GM10248 (cell line): ENCODE measurements around the gene KCTD10.
"Not testable (repeated sequence)": the region's sequence is repeated elsewhere in the genome, so short reads cannot be mapped to it uniquely, and the experiment has no call there.

ENCODE experiments used
- CTCF ChIA-PET: fragments of 300-600 bp; sonication (Branson Sonifier 250); formaldehyde crosslinking; extraction: SDS; loops from one replicate; lab custom pipeline; 2021; ENCODE audit warnings: antibody characterized with exemption; lab: Yijun Ruan, JAX
- POLR2A ChIA-PET: fragments of 350-650 bp; sonication (Branson Sonifier 250); formaldehyde crosslinking; extraction: SDS; loops from one replicate; lab custom pipeline; 2020; ENCODE audit warnings: antibody characterized with exemption; lab: Yijun Ruan, JAX
- DNase-seq: peaks from one replicate; pipeline ENCODE4 v3.0.0; 2012; ENCODE audit errors: extremely low spot score
- CTCF ChIP-seq: IDR thresholded peaks from 2 replicates; pipeline ENCODE4 v1.5.1; 2012; ENCODE audit warnings: mild to moderate bottlenecking, low read depth; ENCODE audit errors: extremely low read depth, missing control alignments, control extremely low read depth

Gene KCTD10

GRCh38 chr12:109444259-109444658, 32.8 kb downstream of the KCTD10 start:
- DNase-seq = no peak
- ChIA-PET CTCF (interaction anchor here (1.1 to 1.8 kb wide), 3 partner anchors 10 to 75 kb away, joined by 3 to 6 read pairs (median 4); no protein-coding TSS in a partner anchor), POLR2A (no interaction called here)
- no peak for TF ChIP-seq CTCF

DNA sequence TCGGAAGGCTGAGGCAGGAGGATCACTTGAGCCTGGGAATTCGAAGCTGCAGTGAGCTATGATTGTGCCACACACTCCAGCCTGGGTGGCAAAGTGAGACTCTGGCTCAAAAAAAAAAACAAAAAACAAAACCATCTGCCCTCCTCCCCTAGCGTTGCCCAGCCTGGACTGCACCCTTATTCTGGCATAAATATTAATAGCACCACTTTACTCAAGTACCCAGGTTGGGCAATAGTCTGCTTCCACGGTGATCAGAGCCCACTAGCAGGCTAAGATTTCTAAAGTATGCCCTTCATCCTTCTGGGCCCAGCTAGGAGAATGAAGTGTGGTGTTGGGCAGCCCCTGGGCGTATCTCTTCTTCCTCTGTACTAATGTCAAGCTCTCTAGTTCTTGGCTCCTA, 33.3 kb downstream of the KCTD10 start:
- no peak for TF ChIP-seq CTCF
- DNase-seq = no peak
- CTCF ChIA-PET = interaction anchor here (0.9 to 2.6 kb wide), 4 partner anchors 9 to 76 kb away, joined by 3 to 10 read pairs (median 6); no protein-coding TSS in a partner anchor
- POLR2A ChIA-PET = no interaction called here

DNA sequence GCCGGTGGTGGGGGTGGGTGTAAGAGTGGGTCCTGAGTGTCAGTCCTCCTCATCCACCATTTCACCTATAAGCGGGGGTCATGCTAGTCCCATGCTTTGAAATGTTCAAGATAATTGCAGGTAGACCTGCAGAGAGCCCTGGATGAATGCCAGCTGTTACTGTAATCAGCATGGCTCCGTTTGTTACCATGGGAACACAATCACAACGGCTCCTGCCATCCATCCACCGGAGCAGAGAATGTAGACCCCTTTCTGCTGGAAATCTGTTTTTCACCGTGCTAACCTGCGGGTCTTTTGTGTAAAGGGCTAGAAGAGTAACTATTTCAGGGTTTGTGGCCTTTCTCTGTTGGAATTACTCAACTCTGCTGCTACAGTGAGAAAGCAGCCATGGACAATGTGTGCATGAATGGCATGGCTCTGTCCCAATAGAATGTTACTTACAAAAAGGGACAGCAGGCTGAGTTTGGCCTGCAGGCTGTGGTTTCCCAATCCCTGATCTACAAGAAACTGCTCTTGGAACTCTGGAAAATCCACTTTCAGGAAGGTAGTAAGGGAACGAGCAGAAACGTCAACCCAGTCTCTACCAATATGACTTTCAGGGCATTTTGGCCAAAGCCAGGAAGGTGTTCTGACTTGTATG, 36.1 kb downstream of the KCTD10 start:
- no peak for TF ChIP-seq CTCF
- CTCF ChIA-PET = interaction anchor here (2.6 kb wide), 1 partner anchor 13 kb away, joined by 10 read pairs; no protein-coding TSS in a partner anchor
- no peak for DNase-seq
- POLR2A ChIA-PET = no interaction called here

DNA sequence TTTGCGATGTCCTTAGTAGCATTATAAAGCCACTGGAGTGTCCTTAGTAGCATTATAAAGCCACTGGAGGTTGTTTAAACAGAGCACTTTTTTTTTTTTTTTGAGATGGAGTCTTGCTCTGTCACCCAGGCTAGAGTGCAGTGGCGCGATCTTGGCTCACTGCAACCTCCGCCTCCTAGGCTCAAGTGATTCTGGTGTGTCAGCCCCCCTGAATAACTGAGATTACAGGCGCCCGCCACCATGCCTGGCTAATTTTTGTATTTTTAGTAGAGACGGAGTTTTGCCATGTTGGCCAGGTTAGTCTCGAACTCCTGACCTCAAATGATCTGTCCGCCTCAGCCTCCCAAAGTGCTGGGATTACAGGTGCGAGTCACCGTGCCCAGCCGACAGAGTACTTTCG, 37.1 kb downstream of the KCTD10 start:
- ChIA-PET CTCF (interaction anchor here (1.3 to 1.4 kb wide), 2 partner anchors 12 to 14 kb away, joined by 3 to 6 read pairs; no protein-coding TSS in a partner anchor), POLR2A (interaction anchor here (0.7 kb wide), 1 partner anchor 45 kb away, joined by 3 read pairs; no protein-coding TSS in a partner anchor)
- not testable (repeated sequence) for DNase-seq

- no peak for TF ChIP-seq CTCF
- ChIA-PET CTCF (interaction anchor here (1.3 to 1.4 kb wide), 2 partner anchors 11 to 14 kb away, joined by 3 to 6 read pairs; no protein-coding TSS in a partner anchor), POLR2A (interaction anchor here (0.7 kb wide), 1 partner anchor 44 kb away, joined by 3 read pairs; no protein-coding TSS in a partner anchor)
- no peak for DNase-seq
These were observed 37.9 kb downstream of the KCTD10 start for GRCh38 chr12:109439181-109439580.

- POLR2A ChIA-PET = no interaction called here
- CTCF ChIA-PET = interaction anchor here (1.4 to 1.6 kb wide), 3 partner anchors 8 to 339 kb away, joined by 4 to 8 read pairs (median 5); no protein-coding TSS in a partner anchor
- DNase-seq = no peak
- TF ChIP-seq CTCF = no peak
These were observed 40.9 kb downstream of the KCTD10 start for GRCh38 chr12:109436188-109436560.
